CD1c-positive myeloid dendritic cell (primary cell): Measurements from ENCODE around the gene TIAM2.

Experiments used
- DNase-seq: peaks from one replicate; pipeline ENCODE4 v3.0.0-alpha.2; 2016; ENCODE audit errors: extremely low spot score

TIAM2 gene

GRCh38 chr6:155126727-155127439, 131.8 kb downstream of the TIAM2 start:
- peak; percentile 12 for DNase-seq

GRCh38 chr6:155128977-155129376, 133.9 kb downstream of the TIAM2 start:
- DNase-seq = no peak

- DNase-seq = no peak
Measured at GRCh38 chr6:155129744-155130143, 134.6 kb downstream of the TIAM2 start.

- DNase-seq = no peak
Measured at GRCh38 chr6:155130161-155130853, 135.2 kb downstream of the TIAM2 start.

- DNase-seq = no peak
Measured at GRCh38 chr6:155132617-155133016, 137.5 kb downstream of the TIAM2 start.

GRCh38 chr6:155141002-155141401, 145.9 kb downstream of the TIAM2 start:
- no peak for DNase-seq

- DNase-seq = no peak
Measured at GRCh38 chr6:155141512-155141911, 146.4 kb downstream of the TIAM2 start.

GRCh38 chr6:155142168-155143028, 147.3 kb downstream of the TIAM2 start:
- no peak for DNase-seq

GRCh38 chr6:155143029-155143577, 148.0 kb downstream of the TIAM2 start:
- DNase-seq = peak; percentile 15

- no peak for DNase-seq
Measured at GRCh38 chr6:155143578-155144106, 148.5 kb downstream of the TIAM2 start.

GRCh38 chr6:155146205-155146604, 151.1 kb downstream of the TIAM2 start:
- no peak for DNase-seq

GRCh38 chr6:155147958-155148663, 153.0 kb downstream of the TIAM2 start:
- no peak for DNase-seq

- no peak for DNase-seq
Measured at GRCh38 chr6:155150967-155151671, 156.0 kb downstream of the TIAM2 start.

GRCh38 chr6:155152211-155153076, 157.3 kb downstream of the TIAM2 start:
- no peak for DNase-seq

- DNase-seq = peak; percentile 96
Measured at GRCh38 chr6:155154158-155154830, 159.2 kb downstream of the TIAM2 start.

- peak; percentile 33 for DNase-seq
Measured at GRCh38 chr6:155155787-155156447, 160.8 kb downstream of the TIAM2 start.

- peak; percentile 32 for DNase-seq
Measured at GRCh38 chr6:155157101-155157500, 162.0 kb downstream of the TIAM2 start.

- peak; percentile 39 for DNase-seq
Measured at GRCh38 chr6:155158030-155158843, 163.1 kb downstream of the TIAM2 start.
